K562 (cell line): ENCODE results near the gene COL15A1. TPM values are rescaled to one million over a fixed set of nuclear protein-coding genes. Genes with fewer than 3 reads are reported as not detected.
A peak's percentile ranks its signal among the peaks of the same experiment; 100 is the strongest.

ENCODE experiments used
- ATAC-seq: fragments of 200-7000 bp; cut with Tn5 transposase; 3 replicates; pipeline ENCODE4 v1.9.1; 2020; ENCODE audit warnings: moderate library complexity
- BruUV-seq: library from RNA; stranded (reverse); fragments of 400-500 nt; replicated peaks from 2 replicates; lab custom pipeline; 2021; lab: Mats Ljungman, UMichigan
- CTCF ChIA-PET: fragments of 300-600 bp; formaldehyde crosslinking; extraction: SDS; loops from one replicate; lab custom pipeline; 2021; ENCODE audit warnings: low intra/inter-chr PET ratio; lab: Yijun Ruan, JAX
- POLR2A ChIA-PET: fragments of 300-600, 350-650 bp; sonication (Branson Sonifier 250); formaldehyde crosslinking; extraction: SDS; loops from one replicate; lab custom pipeline; 2021; ENCODE audit warnings: antibody characterized with exemption, inconsistent platforms; lab: Yijun Ruan, JAX
- DNase-seq, 4 experiments: peaks; one replicate each; pipeline versions ENCODE4 v3.0.0 to v3.0.0-alpha.2; 2011 to 2018; ENCODE audit warnings: low spot score in 3 of 4, mixed read lengths in 3 of 4; ENCODE audit errors: extremely low read depth in 1 of 4
- FAIRE-seq: peaks from 2 replicates; lab custom pipeline; 2011; peaks lifted over from hg19 to GRCh38; lab: Jason Lieb, UNC
- H2AFZ ChIP-seq: 2 replicates; pipeline ENCODE4 v1.6.0; 2011; ENCODE audit warnings: low read depth, low read length, control low read depth, inconsistent platforms
- H3K27ac ChIP-seq: fragments of 200-600 bp; 3 replicates; pipeline ENCODE4 v1.8.0; 2011; ENCODE audit warnings: low read depth, mild to moderate bottlenecking, control low read depth, inconsistent platforms, low read length, moderate library complexity, mixed read lengths; ENCODE audit errors: extremely low read depth
- H3K27me3 ChIP-seq, 2 experiments: fragments of 300-600 bp in 1 of 2; 2 replicates in 1 of 2; 3 replicates in 1 of 2; pipeline versions ENCODE4 v1.6.0 to v1.8.0; 2011; ENCODE audit warnings: inconsistent platforms in 2 of 2, low read length in 2 of 2, mild to moderate bottlenecking in 1 of 2, mixed read lengths in 1 of 2, moderate library complexity in 1 of 2; ENCODE audit not compliant: control insufficient read depth in 2 of 2, insufficient read depth in 2 of 2
- H3K36me3 ChIP-seq: fragments of 300-600 bp; 3 replicates; pipeline ENCODE4 v1.8.0; 2011; ENCODE audit warnings: mild to moderate bottlenecking, low read length, inconsistent platforms; ENCODE audit not compliant: control insufficient read depth, insufficient read depth
- H3K4me1 ChIP-seq, 2 experiments: fragments of 200-600 bp in 1 of 2; replicated peaks in 1 of 2; 2 replicates in 1 of 2; 3 replicates in 1 of 2; pipeline versions ENCODE4 v1.5.1 to v1.8.0; 2011; ENCODE audit warnings: inconsistent platforms in 2 of 2, low read length in 2 of 2, mild to moderate bottlenecking in 1 of 2, mixed read lengths in 1 of 2, moderate library complexity in 1 of 2; ENCODE audit not compliant: control insufficient read depth in 2 of 2, insufficient read depth in 2 of 2
- H3K4me2 ChIP-seq: 2 replicates; pipeline ENCODE4 v1.6.1; 2011; ENCODE audit warnings: low read length, control low read depth, inconsistent platforms, mixed read lengths; ENCODE audit not compliant: insufficient read depth
- H3K4me3 ChIP-seq: fragments of 200-600 bp; sonication (generic), shearing (Covaris generic); 2 replicates; pipeline ENCODE4 v1.5.1; 2016; ENCODE audit warnings: control low read depth, inconsistent platforms
- H3K79me2 ChIP-seq: fragments of 200-600 bp; 3 replicates; pipeline ENCODE4 v1.8.0; 2011; ENCODE audit warnings: low read length, inconsistent platforms; ENCODE audit not compliant: control insufficient read depth, insufficient read depth
- H3K9ac ChIP-seq, 2 experiments: 2 replicates each; pipeline versions ENCODE4 v1.6.0 to v1.6.1; 2011; ENCODE audit warnings: low read depth in 2 of 2, low read length in 2 of 2, control low read depth in 1 of 2, inconsistent platforms in 1 of 2, mild to moderate bottlenecking in 1 of 2, mixed read lengths in 1 of 2; ENCODE audit not compliant: insufficient read depth in 1 of 2
- H3K9me1 ChIP-seq: one replicate; pipeline ENCODE4 v1.6.0; 2011; ENCODE audit warnings: inconsistent platforms, mild to moderate bottlenecking, low read length, moderate library complexity; ENCODE audit not compliant: control insufficient read depth, insufficient read depth
- H3K9me3 ChIP-seq: replicated peaks from 2 replicates; pipeline ENCODE4 v1.5.1; 2011; ENCODE audit warnings: low read depth, low read length, inconsistent platforms; ENCODE audit not compliant: control insufficient read depth, insufficient read depth
- H4K20me1 ChIP-seq: replicated peaks from 2 replicates; pipeline ENCODE4 v1.6.1; 2011; ENCODE audit warnings: low read length, inconsistent platforms, mixed read lengths; ENCODE audit not compliant: control insufficient read depth, insufficient read depth
- BCL6 ChIP-seq: fragments of 250-450 bp; sonication (Bioruptor Pico); IDR thresholded peaks from 2 replicates; pipeline ENCODE4 v1.4.0; 2020
- BDP1 ChIP-seq: IDR thresholded peaks from 3 replicates; pipeline ENCODE4 v1.6.1; 2011; ENCODE audit not compliant: insufficient read length, insufficient read depth
- CBFA2T2 ChIP-seq: fragments of 450-650 bp; conservative IDR thresholded peaks from 2 replicates; pipeline ENCODE4 v1.6.1; 2017; ENCODE audit warnings: mild to moderate bottlenecking
- CBFA2T3 ChIP-seq: fragments of 450-650 bp; IDR thresholded peaks from 2 replicates; pipeline ENCODE4 v1.6.1; 2017
- CCNT2 ChIP-seq: IDR thresholded peaks from 2 replicates; pipeline ENCODE4 v1.6.1; 2011; ENCODE audit warnings: borderline replicate concordance, low read depth, mild to moderate bottlenecking, moderate library complexity, mixed read lengths, low read length; ENCODE audit not compliant: insufficient read length; ENCODE audit errors: extremely low read depth
- CGGBP1 ChIP-seq: fragments of 250-450 bp; sonication (Bioruptor Pico); IDR thresholded peaks from 2 replicates; pipeline ENCODE4 v1.9.0; 2021; ENCODE audit warnings: mild to moderate bottlenecking
- ILF3 ChIP-seq: fragments of 450-650 bp; IDR thresholded peaks from 2 replicates; pipeline ENCODE4 v1.6.1; 2018; ENCODE audit warnings: antibody characterized with exemption, mild to moderate bottlenecking, moderate library complexity, borderline replicate concordance
- KDM1A ChIP-seq, 2 experiments: fragments of 450-650 bp; IDR thresholded peaks; 2 replicates each; pipeline ENCODE4 v1.6.1; 2016; ENCODE audit warnings: mild to moderate bottlenecking in 2 of 2
- L3MBTL2 ChIP-seq: fragments of 450-650 bp; IDR thresholded peaks from 2 replicates; pipeline ENCODE4 v1.6.1; 2016; ENCODE audit warnings: mild to moderate bottlenecking, moderate library complexity
- MLX ChIP-seq, 2 experiments: fragments of 450-650 bp in 1 of 2; sonication (generic) in 1 of 2; formaldehyde crosslinking; conservative IDR thresholded peaks; 2 replicates each; pipeline versions ENCODE4 v1.4.0 to v1.8.1; 2020 to 2022; ENCODE audit warnings: mild to moderate bottlenecking in 1 of 2, missing genetic modification reagents in 1 of 2
- MTA3 ChIP-seq: fragments of 450-650 bp; formaldehyde crosslinking; IDR thresholded peaks from 2 replicates; pipeline ENCODE4 v1.6.1; 2017; ENCODE audit warnings: mild to moderate bottlenecking, borderline replicate concordance
- RBBP5 ChIP-seq: fragments of 200-600 bp; sonication (generic); IDR thresholded peaks from 2 replicates; pipeline ENCODE4 v1.6.1; 2012; ENCODE audit warnings: borderline replicate concordance, mild to moderate bottlenecking, low read length, control low read depth, inconsistent platforms; ENCODE audit not compliant: insufficient read depth, poor library complexity, severe bottlenecking
- RBM22 ChIP-seq: fragments of 200-400 bp; formaldehyde crosslinking; IDR thresholded peaks from 2 replicates; pipeline ENCODE4 v1.6.1; 2018; ENCODE audit warnings: low read length, low read depth; ENCODE audit not compliant: poor library complexity, severe bottlenecking
- TFE3 ChIP-seq: fragments of 450-650 bp; formaldehyde crosslinking; IDR thresholded peaks from 2 replicates; pipeline ENCODE4 v1.4.0; 2020; ENCODE audit warnings: mild to moderate bottlenecking, mixed read lengths
- ZNF384 ChIP-seq: IDR thresholded peaks from 2 replicates; pipeline ENCODE4 v1.6.1; 2012; ENCODE audit warnings: low read depth, low read length, improper control_type of control experiment
- ZNF518B ChIP-seq: fragments of 250-450 bp; sonication (Bioruptor Pico); IDR thresholded peaks from 2 replicates; pipeline ENCODE4 v1.5.0; 2021; ENCODE audit warnings: mild to moderate bottlenecking, moderate library complexity
- ZNF764 ChIP-seq: fragments of 250-450 bp; sonication (Bioruptor Pico); IDR thresholded peaks from 2 replicates; pipeline ENCODE4 v1.4.0; 2020; ENCODE audit warnings: low read depth, mild to moderate bottlenecking, moderate library complexity
- WGBS: fragments of 100-300 bp; shearing (Covaris generic); methylation state at CpG from one replicate; pipeline ENCODE4 v1.1.6; 2016; ENCODE audit warnings: low coverage, mixed read lengths; ENCODE audit not compliant: insufficient coverage; ENCODE audit errors: missing lambda C conversion rate; 5-methylcytosine and 5-hydroxymethylcytosine counted together
- in situ Hi-C: fragments of 300-500 bp; cut with MboI; formaldehyde crosslinking; loops from 4 replicates; pipeline ENCODE4 v1.15.0; 2018; ENCODE audit warnings: inconsistent platforms, mixed read lengths
- intact Hi-C: fragments of 100-400 bp; cut with micrococcal nuclease; formaldehyde crosslinking; loops from 2 replicates; pipeline ENCODE4 v1.14.2; 2022
- polyA plus RNA-seq, 8 experiments: library from polyadenylated mRNA; depleted of rRNA in 4 of 8; stranded (reverse) in 5 of 8; unstranded in 3 of 8; fragments of >200 nt; fragmentation: Nextera tagmentation in 2 of 8; fragmentation: Illumina TruSeq in 1 of 8; extraction: Ambion mirVana in 2 of 8; extraction: Trizol in 1 of 8; gene quantifications; 2 replicates each; pipeline versions ENCODE4 v1.2.1 to v1.2.3, GENCODE V29; 2011 to 2014; ENCODE audit warnings: inconsistent platforms in 1 of 8, missing spikeins in 1 of 8
- total RNA-seq, 7 experiments: library from RNA; depleted of rRNA in 6 of 7; stranded (reverse); fragments of >200 nt in 6 of 7; fragmentation: Illumina TruSeq in 2 of 7; extraction: Trizol in 2 of 7; gene quantifications; 2 replicates each; pipeline versions ENCODE4 v1.2.1 to v1.2.3, GENCODE V29; 2011 to 2021; ENCODE audit warnings: low replicate concordance in 1 of 7

The COL15A1 gene
- total and polyA plus RNA-seq, 9 of the 15 experiments (the other 6 are each of a cell fraction or from before 2014, with no cell fraction given), result 0.46 to 5.1 (median 2.6) TPM

- no TSS peak for BruUV-seq
- no peak for FAIRE-seq
- no peak for TF ChIP-seq CCNT2
- TF ChIP-seq ZNF384, result no peak
- TF ChIP-seq ZNF518B (CRISPR knock-in tag), result no peak
- TF ChIP-seq CBFA2T2, result 0 out of 2 replicates have a peak, but pooled peaks have one; percentile 7
- no peak for TF ChIP-seq RBM22
- TF ChIP-seq KDM1A (IDR thresholded peaks at IDR 0.05), result peak; percentile 57 to 65; a peak in 2 of 4 replicates
- TF ChIP-seq BCL6 (CRISPR knock-in tag), result no peak
- TF ChIP-seq TFE3 (CRISPR knock-in tag), result no peak
- no peak for TF ChIP-seq ZNF764
- TF ChIP-seq L3MBTL2, result no peak
- no peak for TF ChIP-seq CGGBP1 (CRISPR knock-in tag)
- no peak for TF ChIP-seq ILF3
- TF ChIP-seq BDP1, result no peak
- TF ChIP-seq CBFA2T3, result peak; percentile 55
- no peak for TF ChIP-seq RBBP5
- TF ChIP-seq MTA3, result no peak
- no peak for TF ChIP-seq MLX (CRISPR knock-in tag; conservative IDR thresholded peaks at IDR 0.05)
Observed at GRCh38 chr9:98930792-98931191, 12.9 kb upstream of the COL15A1 start.

More at GRCh38 chr9:98930792-98931191, 12.9 kb upstream of the COL15A1 start:
- H3K27me3 ChIP-seq, result no peaks in the 10 kb centered on the region
- peak overlapping the region; percentile 75 for H2AFZ ChIP-seq
- POLR2A ChIA-PET, result interaction anchor here (1.0 to 2.5 kb wide), 4 partner anchors 11 to 176 kb away, joined by 3 to 21 read pairs (median 8); partner anchors contain the start of gene COL15A1
- no peak overlapping the region for H3K4me3 ChIP-seq
- H3K9me1 ChIP-seq, result no peaks in the 10 kb centered on the region
- peak; percentile 15; the same call in 2 of the 3 replicates for ATAC-seq
- H3K4me2 ChIP-seq, result no peak overlapping the region
- H4K20me1 ChIP-seq, result no peaks in the 10 kb centered on the region
- H3K27ac ChIP-seq, result peak overlapping the region; percentile 32; the same call in 1 of the 3 replicates
- no peaks in the 10 kb centered on the region for H3K36me3 ChIP-seq
- DNase-seq, result peak in 1 of 4 experiments; percentile 34
- in situ Hi-C loops (no loop called here), intact Hi-C loops (no loop called here)
- CTCF ChIA-PET, result no interaction called here
- H3K4me1 ChIP-seq, result peaks cover 45 to 61% of the 10 kb centered on the region in 2 experiments
- H3K79me2 ChIP-seq, result no peaks in the 10 kb centered on the region
- H3K9me3 ChIP-seq, result no peaks in the 10 kb centered on the region
- 42% methylated on average over 9 of the region's 9 CpGs for WGBS
- no peak overlapping the region; a peak in 1 of 4 replicates for H3K9ac ChIP-seq
